GM11168 (cell line): Measurements from ENCODE around the gene UMODL1.
"Not testable (repeated sequence)": the region's sequence is repeated elsewhere in the genome, so short reads cannot be mapped to it uniquely, and the experiment has no call there.

Source experiments
- in situ Hi-C: fragments of 300-500 bp; cut with MboI; formaldehyde crosslinking; loops from one replicate; pipeline ENCODE4 v1.12.0; 2022; ENCODE audit warnings: low sequenced_read_pairs; ENCODE audit not compliant: unreplicated experiment

Gene UMODL1

DNA sequence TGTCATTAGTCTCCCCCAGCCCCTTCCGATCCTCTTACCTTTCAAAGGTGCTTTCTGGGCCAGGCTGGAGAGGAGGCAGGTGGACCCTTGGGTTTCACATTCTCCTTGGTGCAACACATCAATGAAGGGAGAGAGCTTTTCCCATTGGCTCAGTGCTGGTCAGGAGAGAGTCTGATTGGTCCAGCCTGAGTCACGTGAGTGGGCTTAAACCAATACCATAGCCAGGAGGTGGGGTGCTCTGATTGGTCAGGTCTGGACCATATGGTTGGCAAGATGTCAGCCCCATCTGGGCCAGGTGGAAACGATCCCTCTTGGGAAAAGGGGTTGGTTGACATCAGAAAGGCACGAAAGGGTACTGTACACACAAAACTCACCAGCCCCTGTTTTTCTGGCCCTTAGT is 103.1 kb downstream of the UMODL1 start:
- in situ Hi-C loops = no loop called here

DNA sequence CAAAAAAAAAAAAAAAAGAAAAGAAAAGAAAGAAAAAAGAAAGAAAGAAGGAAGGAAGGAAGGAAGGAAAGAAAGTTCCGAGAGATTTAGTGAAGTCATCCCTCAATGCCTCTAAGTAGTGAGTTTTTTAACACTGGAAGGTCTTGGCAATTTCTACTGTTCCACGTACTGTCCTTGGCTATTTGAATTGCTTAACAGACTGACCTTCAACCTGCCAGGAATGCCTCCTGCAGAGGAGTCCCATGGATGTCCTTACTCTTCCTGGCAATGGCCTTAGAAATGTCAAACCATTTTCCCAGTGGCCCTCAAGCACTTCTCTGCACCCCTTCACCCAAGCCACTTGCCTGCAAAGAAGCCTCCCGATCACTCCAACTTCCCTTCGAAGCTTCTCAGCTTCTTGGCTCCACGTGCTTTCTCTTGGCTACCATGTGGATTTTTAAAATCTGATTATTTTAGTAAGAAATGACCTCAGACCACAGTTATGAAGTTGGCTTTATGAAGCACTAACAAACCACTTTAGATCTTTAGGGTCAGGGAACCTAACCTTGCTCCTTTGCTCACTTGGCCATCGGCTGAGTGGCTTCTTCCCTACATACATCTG is 104.1 kb downstream of the UMODL1 start:
- in situ Hi-C loops = no loop called here

DNA sequence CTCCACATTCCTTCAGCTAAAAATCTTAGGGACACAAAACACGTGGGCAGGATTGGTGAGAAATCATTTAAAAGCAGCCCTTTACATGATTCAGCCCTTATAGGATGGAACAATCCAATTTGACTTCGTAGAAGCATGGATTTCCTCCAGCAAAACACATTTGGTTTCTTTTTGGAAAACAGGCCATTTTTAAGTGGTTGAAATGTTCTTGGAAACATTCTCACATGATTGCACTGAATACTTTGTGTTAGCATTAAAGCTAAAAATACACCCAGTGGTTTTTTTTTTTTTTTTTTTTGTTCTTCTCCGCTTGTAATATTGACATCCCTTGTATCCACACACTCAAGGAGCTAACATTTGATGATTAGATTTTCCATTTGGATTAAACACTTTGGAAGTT is 105.7 kb downstream of the UMODL1 start:
- in situ Hi-C loops = no loop called here

DNA sequence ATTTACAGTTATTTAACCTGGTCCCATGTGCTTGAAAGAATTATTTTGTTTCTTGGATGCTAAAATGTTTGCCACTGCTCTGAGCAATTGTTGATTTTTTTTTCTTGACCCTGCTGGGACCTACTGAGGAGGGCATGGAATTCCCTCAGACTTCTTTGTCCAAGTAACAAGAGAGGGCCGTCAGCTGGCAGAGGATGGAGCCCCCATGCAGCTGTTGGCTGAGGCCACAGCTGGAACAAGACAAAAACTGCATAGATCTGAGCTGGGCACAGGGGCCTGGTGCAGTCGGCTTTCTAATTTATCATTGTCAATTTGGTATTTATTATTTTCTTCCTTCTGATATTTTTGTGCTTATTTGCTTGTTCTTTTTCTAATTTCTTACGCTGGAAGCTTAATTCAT is 108.2 kb downstream of the UMODL1 start:
- in situ Hi-C loops = no loop called here

DNA sequence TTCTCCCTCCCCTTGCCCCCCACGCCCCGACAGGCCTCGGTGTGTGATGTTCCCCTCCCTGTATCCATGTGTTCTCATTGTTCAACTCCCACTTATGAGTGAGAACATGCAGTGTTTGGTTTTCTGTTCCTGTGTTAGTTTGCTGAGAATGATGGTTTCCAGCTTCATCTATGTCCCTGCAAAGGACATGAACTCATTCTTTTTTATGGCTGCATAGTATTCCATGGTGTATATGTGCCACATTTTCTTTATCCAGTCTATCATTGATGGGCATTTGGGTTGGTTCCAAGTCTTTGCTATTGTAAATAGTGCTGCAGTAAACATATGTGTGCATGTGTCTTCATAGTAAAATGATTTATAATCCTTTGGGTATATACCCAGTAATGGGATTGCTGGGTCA is 108.9 kb downstream of the UMODL1 start:
- in situ Hi-C loops = not testable (repeated sequence)

DNA sequence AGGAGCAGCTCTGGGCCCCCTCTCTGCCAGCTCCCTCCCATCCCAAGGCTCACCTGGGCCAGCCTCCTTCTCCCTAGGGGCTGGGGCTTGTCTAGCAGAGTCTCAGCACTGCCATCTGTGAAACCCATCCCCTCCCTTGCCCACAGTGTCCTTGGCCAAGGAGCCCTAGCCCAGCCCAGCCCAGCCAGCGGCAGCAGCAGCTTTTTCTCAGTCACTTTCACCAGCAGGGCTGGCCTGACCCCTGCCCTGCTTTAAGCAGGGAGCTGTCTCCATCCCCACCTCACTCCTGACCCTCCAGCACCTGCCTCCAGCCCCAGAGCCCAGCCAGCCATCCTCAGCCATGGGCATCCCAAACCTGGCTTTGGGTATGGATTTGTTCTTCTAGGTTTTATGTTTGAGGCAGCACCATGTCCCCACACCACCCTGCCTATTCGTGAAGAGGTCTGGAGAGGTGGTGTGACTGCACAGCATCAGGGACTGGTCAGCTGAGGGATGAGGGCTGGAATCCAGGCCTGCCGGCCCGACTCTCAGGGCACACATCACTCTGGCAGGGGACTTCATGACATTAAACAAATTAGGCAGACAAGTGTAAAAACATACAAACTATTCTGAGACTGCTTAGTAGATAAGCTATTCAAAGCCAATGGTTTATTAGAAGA is 111.7 kb downstream of the UMODL1 start:
- in situ Hi-C loops = no loop called here

DNA sequence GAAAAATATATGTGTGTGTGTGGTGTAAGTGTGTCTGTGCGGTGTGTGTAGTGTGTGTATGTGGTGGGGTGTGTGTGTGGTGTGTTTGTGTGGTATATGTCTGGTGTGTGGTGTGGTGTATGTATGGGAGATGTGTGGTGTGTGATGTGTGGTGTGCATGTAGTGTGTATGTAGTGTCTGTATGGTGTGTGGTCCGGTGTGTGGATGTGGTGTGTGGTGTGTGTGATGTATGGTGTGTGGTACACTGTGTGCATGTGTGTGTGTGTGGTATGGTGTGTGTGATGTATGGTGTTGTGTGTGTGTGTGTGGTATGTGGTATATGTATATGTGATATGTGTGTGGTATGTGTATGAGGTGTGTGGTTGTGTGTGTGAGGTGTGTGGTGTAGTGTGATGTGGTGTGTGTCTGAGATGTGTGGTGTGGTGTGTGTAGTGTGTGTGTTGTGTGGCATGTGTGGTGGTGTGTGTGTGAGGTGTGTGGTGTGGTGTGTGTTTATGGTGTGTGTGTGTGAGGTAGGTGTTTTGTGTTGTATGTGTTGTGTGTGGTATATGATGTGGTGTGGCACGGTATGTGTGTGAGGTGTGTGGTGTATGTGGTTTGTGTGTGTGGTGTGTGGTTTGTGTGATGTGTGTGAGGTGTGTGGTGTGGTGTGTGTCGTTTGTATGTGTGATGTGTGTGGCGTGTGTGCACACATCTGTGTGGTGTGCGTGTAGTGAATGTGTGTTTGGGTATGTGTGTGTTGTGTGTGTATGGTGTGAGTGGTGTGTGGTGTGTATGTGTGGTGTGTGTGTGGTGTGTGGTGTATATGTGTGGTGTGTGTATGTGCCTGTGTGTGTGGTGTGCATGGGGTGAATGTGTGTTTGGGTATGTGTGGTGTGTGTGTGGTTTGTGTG is 112.5 kb downstream of the UMODL1 start:
- in situ Hi-C loops = no loop called here

DNA sequence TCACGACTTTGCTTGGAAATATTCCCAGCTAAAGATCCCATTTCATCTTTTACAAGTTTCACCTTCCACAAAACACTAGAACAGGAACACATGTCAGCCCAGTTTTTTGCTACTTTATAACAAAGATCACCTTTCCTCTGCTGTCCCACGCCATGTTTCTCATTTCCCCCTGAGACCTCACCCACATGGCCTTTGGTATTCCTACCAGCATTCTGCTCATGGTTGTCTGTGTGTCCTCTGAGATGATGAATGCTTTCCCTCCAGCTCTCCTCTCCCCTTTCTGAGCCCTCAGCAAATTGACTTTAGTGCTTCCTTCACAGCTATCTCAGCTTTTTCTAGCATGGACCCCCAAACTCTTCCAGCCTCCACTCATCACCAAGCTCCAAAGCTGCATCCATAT is 115.5 kb downstream of the UMODL1 start:
- in situ Hi-C loops = no loop called here

DNA sequence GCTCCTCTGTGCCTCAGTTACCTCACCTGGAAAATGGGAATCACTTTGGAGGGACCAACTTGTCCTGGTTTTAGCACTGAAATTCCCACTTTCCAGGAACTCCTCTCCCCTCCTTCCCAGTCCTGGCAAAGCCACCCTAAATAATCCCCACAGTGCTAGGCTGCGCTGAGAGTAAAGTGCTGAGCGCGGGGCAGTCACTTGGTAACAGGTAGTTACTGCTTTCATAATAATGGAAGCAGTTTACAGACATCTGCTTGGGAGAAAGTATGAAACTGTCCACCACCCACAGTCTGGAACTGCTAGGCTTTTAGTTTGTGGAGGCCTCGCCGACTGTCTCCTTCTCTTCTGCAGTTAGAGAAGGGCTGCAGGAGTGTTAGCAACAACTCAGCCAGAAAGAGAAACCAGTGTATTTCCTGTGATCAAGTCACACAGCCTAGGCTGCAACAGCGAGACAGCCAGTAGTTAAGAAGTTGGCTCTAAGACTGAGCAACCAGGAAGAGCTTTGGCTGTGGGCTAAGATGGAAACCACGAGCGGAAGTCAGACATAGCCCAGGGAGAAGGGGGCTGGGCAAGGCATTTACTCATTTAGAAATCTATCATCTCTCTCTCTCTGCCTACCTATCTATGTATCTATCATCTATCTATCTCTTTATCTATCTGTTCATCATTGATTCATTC is 117.0 kb downstream of the UMODL1 start:
- in situ Hi-C loops = no loop called here

DNA sequence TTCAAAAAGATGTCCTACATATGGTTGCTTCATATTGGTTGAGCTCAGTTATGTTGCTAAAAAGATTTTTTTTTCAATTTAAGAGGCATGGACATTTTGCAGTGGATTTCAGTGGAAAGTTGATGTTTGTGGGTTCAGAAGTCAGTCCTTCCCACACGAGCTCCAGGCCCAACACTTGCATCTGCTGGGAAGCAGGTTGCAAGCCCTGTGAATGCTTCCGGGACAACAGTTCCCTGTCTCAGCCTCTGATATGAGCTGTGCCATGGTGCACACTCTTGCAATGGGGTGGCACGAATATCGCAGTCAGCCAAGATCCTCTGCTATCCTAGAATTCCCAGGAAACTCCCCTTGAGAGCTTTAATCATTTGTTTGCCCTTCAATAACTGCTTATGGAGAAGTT is 117.5 kb downstream of the UMODL1 start:
- in situ Hi-C loops = no loop called here

DNA sequence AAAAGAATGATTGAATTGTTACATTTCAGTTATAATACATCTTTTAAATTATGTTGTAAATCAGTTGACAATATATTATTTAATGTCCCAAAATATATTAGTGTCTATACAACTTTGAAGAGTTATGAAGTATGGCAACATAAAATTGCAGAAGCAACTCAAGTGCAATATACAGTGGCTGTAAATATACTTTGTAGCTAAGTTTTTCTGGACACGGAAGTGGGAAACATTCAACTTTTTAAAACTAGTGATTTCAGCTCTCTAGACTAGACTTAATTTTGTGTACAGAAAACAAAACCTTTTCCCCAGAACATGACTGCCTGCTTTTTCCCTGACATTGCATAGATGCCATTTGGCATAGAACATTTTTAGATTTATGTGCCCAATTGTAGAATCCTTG is 118.3 kb downstream of the UMODL1 start:
- in situ Hi-C loops = no loop called here

DNA sequence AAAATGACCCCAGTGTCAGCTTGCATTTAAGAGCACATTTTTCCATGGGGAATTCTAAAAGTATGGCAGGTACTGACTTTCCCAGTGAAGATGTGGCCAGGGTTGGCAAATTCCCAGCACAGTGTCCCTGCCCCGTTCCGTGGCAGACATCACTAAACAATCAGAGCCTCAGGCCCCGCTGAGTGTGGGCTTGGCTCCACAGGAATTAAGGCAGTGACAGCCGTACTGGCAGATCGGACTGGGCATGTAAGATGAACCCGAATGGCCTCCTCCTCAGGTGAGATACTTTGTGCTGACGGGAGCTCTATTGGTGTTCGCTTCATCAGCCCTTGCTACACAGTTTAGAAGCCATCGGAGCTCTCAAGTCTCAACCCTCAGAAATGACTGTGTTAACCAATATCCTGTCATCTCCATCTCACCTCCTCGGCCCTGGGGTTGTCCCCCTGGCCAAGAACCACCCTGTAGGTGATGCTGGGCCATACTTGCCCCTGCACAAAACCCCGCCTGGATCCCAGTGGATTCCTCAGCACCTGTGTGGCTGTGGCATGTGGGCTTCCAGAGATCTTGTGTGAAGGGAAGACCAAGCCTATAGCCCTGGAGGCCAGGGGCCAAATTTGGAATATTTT is 118.9 kb downstream of the UMODL1 start:
- in situ Hi-C loops = no loop called here

DNA sequence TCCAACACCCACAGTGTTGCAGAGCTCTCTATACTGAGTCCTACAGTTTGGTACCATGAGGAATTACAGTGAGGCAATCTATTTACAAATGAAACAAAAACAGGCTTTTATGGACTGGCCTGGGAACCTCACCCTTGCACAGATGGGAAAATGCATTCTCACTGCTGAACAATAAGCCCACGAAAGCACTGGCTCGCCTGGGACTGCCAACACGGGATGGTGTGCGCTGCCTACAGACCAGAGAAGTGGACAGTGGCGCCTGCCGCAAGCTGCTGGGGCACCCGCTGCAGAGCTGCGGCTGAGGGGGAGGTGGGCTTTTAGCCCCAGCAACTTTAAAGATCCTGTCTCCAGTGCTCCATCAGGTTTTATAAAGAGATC is 119.4 kb downstream of the UMODL1 start:
- in situ Hi-C loops = no loop called here

DNA sequence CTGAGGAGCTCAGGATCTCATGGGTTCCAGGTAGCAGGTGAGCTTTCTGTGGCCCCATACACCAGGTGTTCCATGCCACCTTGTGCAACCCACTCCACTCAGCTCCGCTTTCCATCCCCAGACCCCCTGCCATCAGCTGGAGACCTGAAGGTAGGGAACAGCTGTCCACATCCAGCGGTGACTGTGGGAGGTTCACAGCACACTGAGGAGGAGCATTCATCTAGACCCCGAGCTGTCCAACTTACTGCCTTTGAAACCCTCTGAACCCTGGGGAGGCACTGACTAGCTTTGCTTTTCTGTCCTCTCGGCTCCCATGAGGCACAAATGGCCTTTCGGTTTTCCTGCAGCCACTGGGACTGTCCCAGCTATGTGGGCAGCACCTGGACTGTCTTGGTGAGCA is 119.9 kb downstream of the UMODL1 start:
- in situ Hi-C loops = no loop called here

DNA sequence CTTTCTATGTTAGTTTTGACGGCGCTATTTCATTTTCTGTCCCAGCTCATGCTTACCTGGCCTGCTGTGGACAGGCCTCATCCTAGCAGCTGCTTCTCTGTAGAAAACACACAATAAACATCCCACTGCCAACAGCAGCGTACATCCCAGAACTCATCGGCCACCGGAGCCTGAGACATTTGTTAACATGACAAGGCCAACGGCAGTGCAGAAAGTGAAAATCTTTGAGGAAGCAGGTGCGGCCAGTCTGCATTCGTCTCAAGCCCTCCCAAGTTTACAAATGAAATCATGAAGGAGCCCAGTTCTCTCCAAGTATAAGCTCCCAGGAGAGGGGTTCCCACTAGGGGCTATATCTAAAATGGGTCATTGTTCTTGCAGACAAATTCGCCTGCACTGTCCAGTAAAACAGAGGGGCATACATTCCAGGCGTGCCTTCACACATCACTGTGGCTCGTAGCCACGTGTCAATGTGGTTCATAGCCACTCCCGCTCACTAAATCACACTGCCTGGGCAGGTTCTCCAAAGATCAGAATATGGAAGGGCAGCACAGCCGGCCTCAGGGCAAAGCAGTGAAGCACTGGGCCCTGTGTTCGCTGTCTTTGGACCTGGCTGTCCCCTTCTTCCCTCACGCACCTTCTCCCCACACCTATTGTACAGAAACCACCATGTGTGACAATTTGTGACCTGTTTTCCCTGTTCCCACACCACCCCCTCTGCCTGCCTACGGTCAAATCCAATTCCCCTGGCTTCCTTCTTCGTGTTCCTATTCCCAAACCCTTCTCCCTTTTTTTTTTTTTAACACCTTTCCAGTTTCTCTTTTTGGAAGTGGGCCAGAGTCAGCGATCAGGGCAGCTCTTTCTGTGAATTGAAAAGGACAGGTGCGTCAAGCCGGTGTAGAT is 120.8 kb downstream of the UMODL1 start:
- in situ Hi-C loops = no loop called here
